ENCODE results near the gene IHH. TPM values are rescaled to one million over a fixed set of nuclear protein-coding genes. Genes with fewer than 3 reads are reported as not detected.

The IHH gene
- total and polyA plus RNA-seq, 2 of the 8 experiments (the other 6 are each of a cell fraction or from before 2014, with no cell fraction given): 0.03 TPM; not detected in 1

GRCh38 chr2:219028141-219028540 lies 32.6 kb downstream of the IHH start (continued):
- no peak for TF ChIP-seq CHD7 (IDR thresholded peaks at IDR 0.05; ENCODE audit: insufficient replicate concordance, low read length)
- TF ChIP-seq PHF8 (conservative IDR thresholded peaks at IDR 0.05; ENCODE audit: low read depth, low read length): no peak

Data from H1 (cell line).